Measurements from ENCODE around the gene CTXN3. TPM values are rescaled to one million over a fixed set of nuclear protein-coding genes. Genes with fewer than 3 reads are reported as not detected.

Gene CTXN3
- total RNA-seq, 1 donor from 2014 or later: not detected

DNA sequence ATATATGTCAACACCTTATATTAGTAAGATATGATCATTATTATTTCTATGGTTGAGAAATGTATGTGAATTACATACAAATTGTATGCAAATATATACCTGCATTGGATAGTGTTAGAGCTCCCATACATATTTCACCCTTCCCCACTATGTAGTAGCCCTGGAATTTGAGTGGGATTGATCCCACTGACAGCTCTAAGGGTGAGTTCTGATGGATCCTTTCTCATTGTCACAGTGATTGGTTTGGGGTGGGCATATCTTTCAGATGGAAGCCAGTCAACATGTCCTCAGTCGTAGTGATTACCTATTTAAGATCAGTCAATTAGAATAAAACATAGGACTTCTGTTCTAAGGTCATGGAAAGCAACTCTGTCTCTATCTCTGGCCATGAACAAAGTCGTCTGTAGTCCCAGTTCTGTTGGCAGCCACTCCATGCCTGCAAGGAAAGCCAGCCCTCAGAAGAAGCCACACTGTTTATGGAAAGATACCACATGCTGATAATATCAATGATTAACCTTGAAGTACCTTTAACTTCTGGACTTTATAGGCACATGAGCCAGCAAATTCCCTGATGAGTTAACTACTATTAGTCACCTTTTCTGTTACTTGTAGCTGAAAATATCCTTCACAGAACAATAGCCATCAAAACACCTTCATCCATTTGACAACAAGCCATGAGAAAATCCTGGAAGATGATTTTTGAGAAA lies 49.2 kb downstream of the CTXN3 start:
- H3K9me3 Mint-ChIP-seq (ENCODE audit: unreplicated experiment): no peaks in the 10 kb centered on the region
- DNase-seq: no peak
- no peaks in the 10 kb centered on the region for H3K27me3 Mint-ChIP-seq (ENCODE audit: unreplicated experiment)
- H3K27ac Mint-ChIP-seq (ENCODE audit: unreplicated experiment): no peak overlapping the region
- H3K4me3 Mint-ChIP-seq (ENCODE audit: unreplicated experiment): no peak overlapping the region
- no peaks in the 10 kb centered on the region for H3K36me3 Mint-ChIP-seq (ENCODE audit: unreplicated experiment)
- peaks cover 6% of the 10 kb centered on the region for H3K4me1 Mint-ChIP-seq (ENCODE audit: low read depth, unreplicated experiment)
- TF ChIP-seq, protein P1, sequence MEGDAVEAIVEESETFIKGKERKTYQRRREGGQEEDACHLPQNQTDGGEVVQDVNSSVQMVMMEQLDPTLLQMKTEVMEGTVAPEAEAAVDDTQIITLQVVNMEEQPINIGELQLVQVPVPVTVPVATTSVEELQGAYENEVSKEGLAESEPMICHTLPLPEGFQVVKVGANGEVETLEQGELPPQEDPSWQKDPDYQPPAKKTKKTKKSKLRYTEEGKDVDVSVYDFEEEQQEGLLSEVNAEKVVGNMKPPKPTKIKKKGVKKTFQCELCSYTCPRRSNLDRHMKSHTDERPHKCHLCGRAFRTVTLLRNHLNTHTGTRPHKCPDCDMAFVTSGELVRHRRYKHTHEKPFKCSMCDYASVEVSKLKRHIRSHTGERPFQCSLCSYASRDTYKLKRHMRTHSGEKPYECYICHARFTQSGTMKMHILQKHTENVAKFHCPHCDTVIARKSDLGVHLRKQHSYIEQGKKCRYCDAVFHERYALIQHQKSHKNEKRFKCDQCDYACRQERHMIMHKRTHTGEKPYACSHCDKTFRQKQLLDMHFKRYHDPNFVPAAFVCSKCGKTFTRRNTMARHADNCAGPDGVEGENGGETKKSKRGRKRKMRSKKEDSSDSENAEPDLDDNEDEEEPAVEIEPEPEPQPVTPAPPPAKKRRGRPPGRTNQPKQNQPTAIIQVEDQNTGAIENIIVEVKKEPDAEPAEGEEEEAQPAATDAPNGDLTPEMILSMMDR (IDR thresholded peaks at IDR 0.05; ENCODE audit: partially characterized antibody, unreplicated experiment): no peak

GRCh38 chr5:127699416-127699815 lies 50.5 kb downstream of the CTXN3 start:
- Mint-ChIP-seq H3K4me3 (ENCODE audit: unreplicated experiment) (no peak overlapping the region), H3K27ac (ENCODE audit: unreplicated experiment) (no peak overlapping the region), H3K4me1 (ENCODE audit: low read depth, unreplicated experiment) (peaks cover 6% of the 10 kb centered on the region), H3K9me3 (ENCODE audit: unreplicated experiment) (no peaks in the 10 kb centered on the region), H3K27me3 (ENCODE audit: unreplicated experiment) (no peaks in the 10 kb centered on the region), H3K36me3 (ENCODE audit: unreplicated experiment) (no peaks in the 10 kb centered on the region)
- no peak for DNase-seq
- TF ChIP-seq, protein P1 (IDR thresholded peaks at IDR 0.05; ENCODE audit: partially characterized antibody, unreplicated experiment): no peak

GRCh38 chr5:127700237-127700766 lies 51.4 kb downstream of the CTXN3 start:
- Mint-ChIP-seq H3K4me3 (ENCODE audit: unreplicated experiment) (no peak overlapping the region), H3K27ac (ENCODE audit: unreplicated experiment) (no peak overlapping the region), H3K36me3 (ENCODE audit: unreplicated experiment) (no peaks in the 10 kb centered on the region), H3K9me3 (ENCODE audit: unreplicated experiment) (no peaks in the 10 kb centered on the region), H3K27me3 (ENCODE audit: unreplicated experiment) (no peaks in the 10 kb centered on the region), H3K4me1 (ENCODE audit: low read depth, unreplicated experiment) (peaks cover 7% of the 10 kb centered on the region)
- TF ChIP-seq, protein P1 (IDR thresholded peaks at IDR 0.05; ENCODE audit: partially characterized antibody, unreplicated experiment): no peak
- no peak for DNase-seq

DNA sequence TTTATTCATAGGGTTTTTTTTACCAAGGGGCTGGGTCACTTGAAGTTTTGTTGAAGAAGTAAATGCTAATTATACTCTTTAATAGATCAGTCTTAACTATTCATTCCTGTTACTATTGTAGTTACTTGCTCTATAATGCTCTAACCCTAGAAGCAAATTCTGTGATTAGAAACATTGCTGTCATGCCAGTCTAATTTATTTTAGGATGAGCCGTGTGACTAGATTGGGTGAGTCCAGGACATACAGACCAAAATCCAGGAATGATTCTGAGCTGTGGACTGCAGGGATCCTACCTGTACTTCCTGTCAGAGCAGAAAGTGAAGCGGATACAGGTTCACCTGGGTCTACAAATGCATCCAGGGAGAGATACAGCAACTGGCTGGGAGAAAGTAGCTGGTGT lies 53.6 kb downstream of the CTXN3 start:
- Mint-ChIP-seq H3K4me3 (ENCODE audit: unreplicated experiment) (no peak overlapping the region), H3K9me3 (ENCODE audit: unreplicated experiment) (no peaks in the 10 kb centered on the region), H3K36me3 (ENCODE audit: unreplicated experiment) (no peaks in the 10 kb centered on the region), H3K27me3 (ENCODE audit: unreplicated experiment) (peaks cover 4% of the 10 kb centered on the region), H3K27ac (ENCODE audit: unreplicated experiment) (no peak overlapping the region), H3K4me1 (ENCODE audit: low read depth, unreplicated experiment) (peaks cover 4% of the 10 kb centered on the region)
- TF ChIP-seq, protein P1 (IDR thresholded peaks at IDR 0.05; ENCODE audit: partially characterized antibody, unreplicated experiment): no peak
- no peak for DNase-seq

DNA sequence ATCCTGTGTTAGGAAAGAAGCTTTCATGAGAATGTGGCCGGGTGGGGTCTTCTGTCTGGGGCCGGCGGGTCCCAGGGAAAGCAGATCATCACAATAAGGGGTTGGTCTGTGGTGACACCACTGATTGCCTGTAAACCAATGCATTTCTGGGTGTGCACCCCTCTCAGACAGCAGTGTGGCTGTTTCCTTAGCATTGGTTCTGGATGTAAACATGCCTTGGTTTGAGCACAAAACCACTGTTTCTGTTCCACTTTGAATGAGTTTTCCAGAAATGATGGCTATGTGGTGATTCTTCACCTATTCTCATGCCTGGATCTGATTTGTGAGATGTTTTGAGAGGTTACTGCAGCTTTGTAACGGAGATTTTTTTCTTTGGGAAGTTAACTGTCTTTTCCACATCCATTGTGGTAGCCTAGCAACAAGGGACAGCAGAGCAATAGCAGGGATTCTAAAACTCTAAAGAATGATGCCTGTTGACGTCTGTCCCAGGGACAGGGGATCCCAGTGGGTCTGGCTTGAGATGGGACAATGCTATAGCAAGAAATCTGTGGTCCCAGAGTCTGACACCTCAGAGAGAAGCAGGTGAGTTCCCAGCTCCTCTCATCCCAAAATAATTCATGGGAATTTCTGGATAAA lies 54.2 kb downstream of the CTXN3 start, which contains the start of gene CCDC192:
Gene CCDC192 (plus strand): TSS at position 466 of the 636 bp plus-strand sequence. CDS start 55 bp downstream, at position 521.
- no peak for DNase-seq
- TF ChIP-seq, protein P1 (IDR thresholded peaks at IDR 0.05; ENCODE audit: partially characterized antibody, unreplicated experiment): no peak
- no peak within 1 kb of the TSS for H3K27ac Mint-ChIP-seq (ENCODE audit: unreplicated experiment)
- H3K4me3 Mint-ChIP-seq (ENCODE audit: unreplicated experiment): no peak within 1 kb of the TSS
- H3K36me3 Mint-ChIP-seq (ENCODE audit: unreplicated experiment): no peaks in the 10 kb centered on the region
- H3K4me1 Mint-ChIP-seq (ENCODE audit: low read depth, unreplicated experiment): peaks cover 4% of the 10 kb centered on the region
- no peaks in the 10 kb centered on the region for H3K9me3 Mint-ChIP-seq (ENCODE audit: unreplicated experiment)
- H3K27me3 Mint-ChIP-seq (ENCODE audit: unreplicated experiment): peaks cover 4% of the 10 kb centered on the region

All from glutamatergic neuron (in vitro differentiated cells).